NCI-H748 (cell line): ENCODE measurements around the gene TMEM123.

Experiments
- DNase-seq: peaks from one replicate; lab custom pipeline; 2025; ENCODE audit not compliant: unreplicated experiment; lab: John Stamatoyannopoulos, UW

TMEM123 gene

GRCh38 chr11:102473543-102473942, 21.0 kb upstream of the TMEM123 start:
- no peak for DNase-seq

GRCh38 chr11:102472127-102472526, 19.6 kb upstream of the TMEM123 start:
- no peak for DNase-seq

DNA sequence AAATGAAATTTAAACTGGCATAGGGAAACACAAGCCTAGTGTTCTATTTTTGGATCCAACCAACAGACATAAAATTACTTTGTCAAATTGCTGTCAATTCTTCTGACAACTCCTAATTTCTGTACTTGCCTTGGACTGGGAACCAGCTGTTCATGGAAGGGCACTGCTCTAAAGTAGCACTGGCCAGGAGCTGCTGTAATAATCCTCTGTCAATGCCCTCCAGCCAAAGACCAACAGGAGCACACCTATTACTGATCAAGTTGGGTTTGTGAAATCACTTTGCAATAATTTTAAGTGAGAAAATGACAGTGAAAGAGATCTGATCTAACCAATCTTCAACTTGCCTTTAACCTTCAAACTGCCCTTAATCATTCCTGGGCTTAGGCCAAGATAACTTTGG, 18.9 kb upstream of the TMEM123 start:
- DNase-seq = no peak

- DNase-seq = no peak
Observed at GRCh38 chr11:102470251-102470650, 17.7 kb upstream of the TMEM123 start.

DNA sequence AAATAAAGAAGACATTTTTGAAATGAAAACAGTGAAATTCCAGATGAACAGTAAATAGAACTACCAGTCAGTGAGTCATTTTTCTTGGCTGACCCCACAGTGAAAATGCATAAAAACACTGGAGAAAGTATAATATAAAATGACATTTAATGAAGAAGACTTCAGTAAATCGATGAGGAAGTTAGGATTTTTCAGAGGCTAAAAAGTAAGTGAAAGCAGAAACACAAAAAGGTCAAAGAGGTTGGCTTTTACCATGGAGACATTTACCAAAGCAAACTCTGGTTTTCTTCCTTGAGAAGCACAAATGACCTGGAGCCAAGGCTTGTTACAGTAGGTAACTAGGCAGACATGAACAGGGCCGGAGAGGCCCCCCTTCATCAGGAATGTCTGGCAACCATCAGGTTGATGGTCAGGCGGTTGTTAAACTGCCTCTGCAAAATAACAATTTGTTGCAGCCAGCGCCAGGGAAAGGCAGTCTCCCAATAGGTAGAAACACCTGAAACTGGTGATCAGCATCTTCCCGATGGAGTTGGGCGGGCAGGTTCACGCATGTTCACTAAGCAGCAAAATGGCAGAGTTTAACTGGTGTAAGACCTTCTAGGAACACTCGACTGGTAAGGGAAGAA, 16.7 kb upstream of the TMEM123 start:
- DNase-seq = no peak

DNA sequence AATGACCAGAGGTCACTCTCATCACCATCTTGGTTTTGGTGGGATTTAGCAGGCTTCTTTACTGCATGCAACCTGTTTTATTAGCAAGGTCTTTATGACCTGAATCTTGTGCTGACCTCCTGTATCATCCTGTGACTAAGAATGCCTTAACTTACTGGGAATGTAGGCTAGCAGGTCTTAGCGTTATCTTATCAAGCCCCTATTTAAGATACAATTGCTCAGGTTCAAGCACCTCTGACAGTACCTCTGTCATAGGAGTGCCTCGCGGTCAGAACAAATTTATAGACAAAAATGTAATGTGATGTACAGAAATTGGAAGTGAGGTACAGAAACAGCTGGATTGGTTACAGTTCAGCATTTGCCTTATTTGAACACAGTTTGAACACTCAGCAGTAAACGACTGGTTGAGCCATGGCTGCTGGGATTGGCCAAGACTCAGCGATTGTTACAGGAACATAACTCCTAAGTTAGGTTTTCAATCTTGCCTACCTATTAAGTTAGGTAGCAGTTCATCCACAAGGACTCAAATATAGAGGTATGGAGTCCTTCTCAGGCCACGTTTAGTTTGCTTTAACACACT, 16.1 kb upstream of the TMEM123 start:
- DNase-seq = no peak

DNA sequence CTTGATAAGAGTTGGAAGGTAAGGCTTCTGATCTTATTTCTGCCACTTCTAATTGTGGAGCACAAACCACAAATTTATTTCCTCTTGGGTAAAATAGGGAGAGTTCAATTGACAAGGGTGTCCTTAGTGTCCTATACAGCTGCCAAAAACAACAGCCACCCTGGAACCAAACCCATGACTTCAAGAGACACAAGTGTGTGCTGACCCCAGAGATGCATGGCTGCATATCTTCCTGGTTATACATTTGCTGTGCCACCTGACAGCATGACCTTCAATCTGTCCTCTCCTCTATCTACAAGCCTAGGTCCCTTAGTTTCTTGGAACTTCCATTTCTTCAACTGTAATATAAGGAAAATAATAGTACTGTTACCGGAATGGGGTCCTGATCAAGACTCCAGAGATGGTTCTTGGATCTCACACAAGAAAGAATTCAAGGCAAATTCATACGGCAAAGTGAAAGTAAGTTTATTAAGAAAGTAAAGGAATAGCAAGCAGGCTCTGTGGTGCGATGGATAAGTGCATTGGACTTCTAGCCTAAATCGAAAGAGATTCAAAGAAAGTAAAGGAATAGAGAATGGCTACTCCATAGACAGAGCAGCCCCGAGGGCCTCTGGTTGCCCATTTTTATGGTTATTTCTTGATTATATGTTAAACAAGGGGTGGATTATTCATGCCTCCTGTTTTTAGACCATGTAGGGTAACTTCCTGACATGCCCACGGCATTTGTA, 15.5 kb upstream of the TMEM123 start:
- no peak for DNase-seq

DNA sequence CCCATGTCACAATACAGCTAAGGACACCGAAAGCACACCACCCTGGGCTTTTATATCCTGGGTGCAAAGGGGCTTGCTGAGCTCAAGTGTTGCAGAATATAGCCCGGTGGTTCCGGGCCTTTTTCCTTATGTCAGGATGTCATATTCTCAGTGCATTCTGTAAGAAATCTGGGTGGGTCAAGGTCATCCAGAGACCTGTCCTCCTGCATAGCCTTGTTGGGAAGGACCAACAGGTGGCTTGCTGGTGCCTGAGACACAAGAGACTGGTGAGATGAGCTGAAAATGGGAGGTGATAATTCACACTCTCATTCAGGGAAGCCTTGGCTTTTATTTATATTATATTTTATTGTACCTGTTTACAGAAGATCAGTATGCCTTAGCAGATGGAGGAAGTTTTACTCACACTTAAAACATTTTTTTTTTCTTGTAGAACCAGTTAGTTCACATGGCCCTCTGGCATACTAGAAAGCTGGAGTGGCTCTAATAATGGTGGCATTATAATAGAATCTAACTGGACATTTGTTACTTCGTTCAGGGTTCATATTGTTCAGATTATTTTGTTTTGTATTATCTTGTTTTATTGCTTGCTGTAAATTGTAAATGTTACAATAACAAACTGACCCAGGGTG, 14.6 kb upstream of the TMEM123 start:
- peak; percentile 19 for DNase-seq

DNA sequence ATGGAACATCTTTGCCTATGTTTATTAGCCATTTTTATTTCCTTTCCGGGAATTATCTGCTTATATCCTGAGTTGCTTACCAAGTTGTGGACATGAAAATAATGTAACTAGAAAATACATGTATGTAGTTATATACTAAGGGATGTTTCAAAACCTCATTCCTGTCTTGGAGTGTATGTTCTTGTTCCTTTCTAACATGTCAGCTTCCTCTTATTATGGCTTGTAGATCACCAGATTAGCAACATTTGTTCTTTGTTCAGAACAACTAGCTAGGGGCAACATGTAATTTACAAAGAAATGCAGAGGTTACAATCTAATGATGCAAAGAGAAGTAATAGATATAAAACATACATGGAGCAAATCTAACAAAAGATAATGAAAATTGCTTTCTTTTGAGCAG, 13.1 kb upstream of the TMEM123 start:
- no peak for DNase-seq

GRCh38 chr11:102464859-102465500, 12.4 kb upstream of the TMEM123 start:
- DNase-seq = no peak

- DNase-seq = no peak
Observed at GRCh38 chr11:102464037-102464436, 11.5 kb upstream of the TMEM123 start.

DNA sequence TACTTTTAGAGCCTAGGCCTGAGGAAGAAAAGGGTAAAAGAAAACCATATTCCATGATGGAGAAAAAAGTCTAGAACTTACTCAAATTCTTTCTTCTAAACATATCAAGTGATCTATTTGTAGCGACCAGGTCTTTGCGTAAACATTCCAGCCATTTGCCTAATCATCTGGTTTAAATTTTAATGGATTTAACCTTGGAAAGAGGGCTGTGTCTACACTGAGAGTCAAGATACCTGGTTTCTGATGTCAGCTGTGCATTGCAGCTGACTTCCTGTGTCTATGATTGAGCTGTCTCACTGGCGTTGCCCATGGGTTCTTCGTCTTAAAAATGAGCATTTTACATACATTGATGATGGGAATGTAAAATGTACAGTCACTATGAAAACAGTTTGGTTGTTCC, 10.0 kb upstream of the TMEM123 start:
- no peak for DNase-seq

GRCh38 chr11:102459393-102459792, 6.8 kb upstream of the TMEM123 start:
- DNase-seq = no peak

- no peak for DNase-seq
Observed at GRCh38 chr11:102458548-102458947, 6.0 kb upstream of the TMEM123 start.

GRCh38 chr11:102457865-102458264, 5.3 kb upstream of the TMEM123 start:
- peak; percentile 80 for DNase-seq

DNA sequence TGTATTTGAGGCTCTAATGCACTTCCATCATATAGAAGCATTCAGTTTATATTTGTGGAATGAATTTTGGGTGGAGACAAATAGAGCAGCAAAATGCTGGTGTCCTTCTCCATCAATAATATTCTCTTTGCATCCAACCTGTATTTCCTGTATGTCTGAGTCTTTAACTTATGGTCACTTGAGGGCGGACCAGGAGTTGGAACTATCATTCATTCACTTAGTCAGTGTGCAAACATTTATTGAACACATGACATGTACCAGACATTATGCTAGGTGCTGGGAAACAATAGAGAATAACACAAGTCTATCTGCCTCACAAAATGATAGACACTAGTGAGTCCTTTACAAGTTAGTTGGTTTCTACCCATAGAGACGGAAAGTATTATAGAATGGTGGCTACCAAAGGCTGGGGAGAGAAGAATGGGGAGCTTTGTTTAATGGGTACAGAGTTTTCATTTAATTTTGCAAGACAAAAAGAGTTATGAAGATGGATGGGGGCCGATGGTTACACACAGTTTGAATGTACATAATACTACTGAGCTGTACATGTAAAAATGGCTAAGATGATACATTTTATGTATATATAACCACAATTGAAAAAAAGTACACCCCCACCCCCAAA, 4.6 kb upstream of the TMEM123 start:
- peak; percentile 24 for DNase-seq

GRCh38 chr11:102456381-102456780, 3.8 kb upstream of the TMEM123 start:
- DNase-seq = no peak

GRCh38 chr11:102453921-102454320, 1.4 kb upstream of the TMEM123 start:
- DNase-seq = no peak

GRCh38 chr11:102453302-102453695, 734 bp upstream of the TMEM123 start:
- DNase-seq = peak; percentile 59

GRCh38 chr11:102451681-102452460, 694 bp downstream of the TMEM123 start:
- DNase-seq = peak; percentile 80
